Activated CD4-positive, alpha-beta T cell treated with anti-CD3 and anti-CD28 coated beads, Interleukin-2, amount 10 ng/mL, durations not matched to agents 24 days and 14 days (primary cell): Measurements from ENCODE around the gene RMDN2. TPM values are rescaled to one million over a fixed set of nuclear protein-coding genes. Genes with fewer than 3 reads are reported as not detected.

Experiments
- DNase-seq: peaks from one replicate; pipeline ENCODE4 v3.0.0; 2022
- H3K27ac Mint-ChIP-seq: one replicate; pipeline ENCODE4 v1.8.0; 2022; ENCODE audit warnings: mild to moderate bottlenecking, mixed read lengths
- H3K27me3 Mint-ChIP-seq: one replicate; pipeline ENCODE4 v1.8.0; 2022; ENCODE audit warnings: mixed read lengths
- H3K36me3 Mint-ChIP-seq: one replicate; pipeline ENCODE4 v1.8.0; 2022; ENCODE audit warnings: low read depth, mild to moderate bottlenecking, mixed read lengths
- H3K4me1 Mint-ChIP-seq: one replicate; pipeline ENCODE4 v1.8.0; 2021; ENCODE audit warnings: mixed read lengths
- H3K4me3 Mint-ChIP-seq: one replicate; pipeline ENCODE4 v1.8.0; 2022; ENCODE audit warnings: mild to moderate bottlenecking, moderate library complexity, mixed read lengths
- H3K9me3 Mint-ChIP-seq: one replicate; pipeline ENCODE4 v1.8.0; 2021; ENCODE audit warnings: mixed read lengths
- intact Hi-C: fragments of 100-400 bp; cut with micrococcal nuclease; formaldehyde crosslinking; loops from one replicate; pipeline ENCODE4 v1.15.1; 2023
- total RNA-seq: library from RNA; stranded (reverse); gene quantifications from 2 replicates; pipeline ENCODE4 v1.2.3, GENCODE V29; 2022

RMDN2 gene
- total RNA-seq, 1 donor from 2014 or later = 1.2 TPM

GRCh38 chr2:37891846-37892435 is 33.1 kb upstream of the RMDN2 start:
- H3K36me3 Mint-ChIP-seq = no peaks in the 10 kb centered on the region
- no peaks in the 10 kb centered on the region for H3K9me3 Mint-ChIP-seq
- H3K27ac Mint-ChIP-seq = peak overlapping the region; percentile 9
- H3K4me1 Mint-ChIP-seq = peaks cover 13% of the 10 kb centered on the region
- DNase-seq = no peak
- peaks cover 23% of the 10 kb centered on the region for H3K27me3 Mint-ChIP-seq
- intact Hi-C loops = loop anchor here (1.0 to 2.0 kb wide), 2 partner anchors 383 to 496 kb away; no protein-coding TSS in a partner anchor
- H3K4me3 Mint-ChIP-seq = peak overlapping the region; percentile 20

DNA sequence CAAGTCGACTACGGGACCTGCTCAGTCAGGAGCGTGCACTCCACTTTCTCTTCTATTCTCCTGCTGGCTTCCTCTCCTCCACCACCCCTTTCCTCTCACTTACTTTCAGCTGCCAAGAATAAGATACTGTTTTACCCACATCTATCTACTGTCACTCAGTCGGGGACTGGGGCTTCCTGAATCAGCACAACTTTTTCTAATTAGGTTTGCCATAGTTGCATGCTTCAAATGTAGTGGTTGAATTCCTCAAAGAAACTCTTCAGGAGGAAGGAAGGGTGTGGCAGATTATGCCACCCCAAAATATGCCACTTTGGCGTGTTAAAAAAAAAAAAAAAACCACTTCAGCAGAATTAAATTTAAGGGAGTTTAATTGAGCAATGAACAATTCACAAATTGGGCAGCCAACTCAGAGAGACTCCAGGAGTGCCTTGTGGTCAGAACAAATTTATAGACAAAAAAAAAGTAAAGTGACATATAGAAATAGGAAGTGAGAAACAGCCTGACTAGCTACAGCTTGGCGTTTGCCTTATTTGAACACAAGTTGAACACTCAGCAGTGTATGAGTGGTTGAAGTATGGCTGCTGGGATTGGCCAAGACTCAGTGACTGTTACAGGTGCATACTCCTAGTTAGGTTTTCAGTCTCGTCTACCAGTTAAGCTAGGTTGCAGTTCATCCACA is 32.5 kb upstream of the RMDN2 start:
- Mint-ChIP-seq H3K4me1 (peaks cover 13% of the 10 kb centered on the region), H3K9me3 (no peaks in the 10 kb centered on the region), H3K4me3 (peak overlapping the region; percentile 20), H3K36me3 (no peaks in the 10 kb centered on the region), H3K27me3 (peaks cover 23% of the 10 kb centered on the region), H3K27ac (peak overlapping the region; percentile 9)
- DNase-seq = no peak
- intact Hi-C loops = no loop called here

DNA sequence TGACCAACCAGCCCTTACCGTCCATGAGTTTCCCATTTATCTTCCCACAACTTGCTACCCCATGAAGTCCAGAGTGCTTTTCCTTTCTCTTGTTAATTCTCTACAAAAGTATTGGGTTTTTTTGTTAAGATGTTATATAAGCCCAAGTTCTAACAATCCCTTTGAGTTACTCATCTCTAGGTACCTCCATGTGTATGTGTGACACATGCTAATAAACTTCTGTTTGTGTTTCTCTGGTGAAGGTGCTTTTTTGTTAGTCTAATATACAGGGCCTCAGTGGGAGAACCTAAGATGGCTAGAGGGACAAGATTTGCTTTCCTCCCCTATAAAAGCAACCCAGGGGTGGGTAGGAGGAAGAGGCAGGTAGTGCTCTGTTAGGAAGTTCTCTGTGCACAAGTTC is 31.8 kb upstream of the RMDN2 start:
- Mint-ChIP-seq H3K36me3 (no peaks in the 10 kb centered on the region), H3K27ac (no peak overlapping the region), H3K9me3 (no peaks in the 10 kb centered on the region), H3K27me3 (peaks cover 18% of the 10 kb centered on the region), H3K4me3 (no peak overlapping the region), H3K4me1 (peaks cover 13% of the 10 kb centered on the region)
- DNase-seq = no peak
- intact Hi-C loops = no loop called here

DNA sequence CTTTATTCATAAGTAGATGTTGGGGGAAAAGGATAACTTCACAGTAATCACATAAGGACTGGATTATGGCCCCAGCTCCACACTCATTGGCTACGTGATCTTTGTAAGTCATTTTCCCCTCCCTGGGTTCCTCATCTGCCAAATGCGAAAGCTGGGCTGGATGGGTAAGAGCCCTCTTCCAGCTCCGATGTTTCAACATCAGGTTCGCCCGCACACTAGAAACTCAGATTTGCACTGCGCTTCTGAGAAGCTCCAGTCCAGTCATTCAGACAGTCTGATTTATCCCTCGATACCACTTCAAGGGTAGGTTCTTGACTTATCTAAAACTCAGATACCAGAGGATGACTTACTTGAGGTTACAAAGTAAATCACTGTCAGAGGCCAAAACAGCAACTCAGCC is 31.0 kb upstream of the RMDN2 start:
- Mint-ChIP-seq H3K4me3 (no peak overlapping the region), H3K27ac (no peak overlapping the region), H3K4me1 (peaks cover 13% of the 10 kb centered on the region), H3K27me3 (peaks cover 15% of the 10 kb centered on the region), H3K36me3 (no peaks in the 10 kb centered on the region), H3K9me3 (no peaks in the 10 kb centered on the region)
- no peak for DNase-seq
- intact Hi-C loops = no loop called here

- Mint-ChIP-seq H3K9me3 (no peaks in the 10 kb centered on the region), H3K4me3 (no peak overlapping the region), H3K27me3 (peaks cover 12% of the 10 kb centered on the region), H3K27ac (no peak overlapping the region), H3K36me3 (no peaks in the 10 kb centered on the region), H3K4me1 (peaks cover 13% of the 10 kb centered on the region)
- no peak for DNase-seq
- intact Hi-C loops = no loop called here
Measured at GRCh38 chr2:37894601-37895000, 30.5 kb upstream of the RMDN2 start.

- no peak for DNase-seq
- no peaks in the 10 kb centered on the region for H3K36me3 Mint-ChIP-seq
- peaks cover 9% of the 10 kb centered on the region for H3K27me3 Mint-ChIP-seq
- no peak overlapping the region for H3K27ac Mint-ChIP-seq
- H3K4me1 Mint-ChIP-seq = peaks cover 13% of the 10 kb centered on the region
- H3K4me3 Mint-ChIP-seq = no peak overlapping the region
- no peaks in the 10 kb centered on the region for H3K9me3 Mint-ChIP-seq
- intact Hi-C loops = no loop called here
Measured at GRCh38 chr2:37895140-37895539, 29.9 kb upstream of the RMDN2 start.

GRCh38 chr2:37896319-37896718 is 28.8 kb upstream of the RMDN2 start:
- H3K9me3 Mint-ChIP-seq = no peaks in the 10 kb centered on the region

GRCh38 chr2:37897511-37897910 is 27.6 kb upstream of the RMDN2 start:
- intact Hi-C loops = no loop called here
- H3K4me3 Mint-ChIP-seq = no peak overlapping the region
- no peaks in the 10 kb centered on the region for H3K36me3 Mint-ChIP-seq
- no peak overlapping the region for H3K27ac Mint-ChIP-seq
- peaks cover 6% of the 10 kb centered on the region for H3K4me1 Mint-ChIP-seq
- no peaks in the 10 kb centered on the region for H3K9me3 Mint-ChIP-seq
- H3K27me3 Mint-ChIP-seq = peaks cover 5% of the 10 kb centered on the region
- no peak for DNase-seq

More at GRCh38 chr2:37896319-37896718, 28.8 kb upstream of the RMDN2 start:
- no peak overlapping the region for H3K27ac Mint-ChIP-seq
- H3K4me1 Mint-ChIP-seq = peaks cover 13% of the 10 kb centered on the region
- H3K27me3 Mint-ChIP-seq = peaks cover 4% of the 10 kb centered on the region
- H3K4me3 Mint-ChIP-seq = no peak overlapping the region
- intact Hi-C loops = no loop called here
- H3K36me3 Mint-ChIP-seq = no peaks in the 10 kb centered on the region
- DNase-seq = no peak

GRCh38 chr2:37898448-37898847 is 26.6 kb upstream of the RMDN2 start:
- no peak for DNase-seq
- H3K9me3 Mint-ChIP-seq = no peaks in the 10 kb centered on the region
- H3K4me1 Mint-ChIP-seq = no peaks in the 10 kb centered on the region
- peaks cover 5% of the 10 kb centered on the region for H3K27me3 Mint-ChIP-seq
- intact Hi-C loops = no loop called here
- H3K4me3 Mint-ChIP-seq = no peak overlapping the region
- H3K27ac Mint-ChIP-seq = no peak overlapping the region
- no peaks in the 10 kb centered on the region for H3K36me3 Mint-ChIP-seq

DNA sequence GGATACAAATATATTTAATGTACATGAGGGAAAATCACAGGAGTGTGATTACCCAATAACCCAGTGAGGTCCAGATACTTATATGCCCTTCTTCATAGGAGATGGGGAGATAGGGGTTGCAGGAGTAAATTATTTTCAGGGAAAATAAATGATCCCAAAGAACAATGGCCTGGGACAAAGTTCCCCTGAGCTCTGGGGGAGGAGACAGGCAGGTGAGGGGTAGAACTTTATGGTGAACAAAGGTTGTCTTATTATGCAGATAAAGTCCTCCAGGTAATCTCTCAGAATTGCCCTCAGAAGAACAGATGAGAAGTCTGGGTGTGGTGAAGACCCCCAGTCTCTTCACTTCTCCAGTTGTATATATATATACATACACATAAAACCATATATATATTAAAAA is 22.1 kb upstream of the RMDN2 start:
- peaks cover 18% of the 10 kb centered on the region for H3K27me3 Mint-ChIP-seq
- no peak overlapping the region for H3K27ac Mint-ChIP-seq
- DNase-seq = no peak
- no peak overlapping the region for H3K4me3 Mint-ChIP-seq
- H3K4me1 Mint-ChIP-seq = no peaks in the 10 kb centered on the region
- no peaks in the 10 kb centered on the region for H3K9me3 Mint-ChIP-seq
- intact Hi-C loops = no loop called here
- no peaks in the 10 kb centered on the region for H3K36me3 Mint-ChIP-seq

GRCh38 chr2:37904425-37904824 is 20.7 kb upstream of the RMDN2 start:
- DNase-seq = no peak
- no peaks in the 10 kb centered on the region for H3K36me3 Mint-ChIP-seq
- intact Hi-C loops = no loop called here
- no peak overlapping the region for H3K27ac Mint-ChIP-seq
- H3K4me3 Mint-ChIP-seq = no peak overlapping the region
- no peaks in the 10 kb centered on the region for H3K9me3 Mint-ChIP-seq
- H3K27me3 Mint-ChIP-seq = peaks cover 24% of the 10 kb centered on the region
- no peaks in the 10 kb centered on the region for H3K4me1 Mint-ChIP-seq

DNA sequence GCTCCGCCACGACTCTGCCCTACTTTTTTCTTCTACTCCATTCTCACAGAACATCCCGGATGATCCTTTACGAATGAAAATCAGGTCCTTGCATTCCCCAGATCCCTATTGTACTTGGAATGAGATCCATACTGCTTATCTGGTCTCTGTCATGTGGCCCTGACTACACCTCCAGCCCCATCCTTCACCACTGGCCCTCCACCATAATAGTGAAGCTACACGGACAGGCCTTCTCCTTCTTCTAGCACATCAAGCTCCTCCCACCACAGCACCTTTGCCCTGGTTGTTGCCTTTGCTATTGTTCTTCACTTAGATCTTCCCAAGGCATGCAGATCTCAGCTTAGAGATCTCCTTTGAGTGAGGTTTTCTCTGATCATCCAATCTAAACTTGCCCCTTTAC is 20.1 kb upstream of the RMDN2 start:
- intact Hi-C loops = no loop called here
- Mint-ChIP-seq H3K36me3 (no peaks in the 10 kb centered on the region), H3K27me3 (peaks cover 24% of the 10 kb centered on the region), H3K4me3 (no peak overlapping the region), H3K9me3 (no peaks in the 10 kb centered on the region), H3K4me1 (no peaks in the 10 kb centered on the region), H3K27ac (no peak overlapping the region)
- DNase-seq = no peak

DNA sequence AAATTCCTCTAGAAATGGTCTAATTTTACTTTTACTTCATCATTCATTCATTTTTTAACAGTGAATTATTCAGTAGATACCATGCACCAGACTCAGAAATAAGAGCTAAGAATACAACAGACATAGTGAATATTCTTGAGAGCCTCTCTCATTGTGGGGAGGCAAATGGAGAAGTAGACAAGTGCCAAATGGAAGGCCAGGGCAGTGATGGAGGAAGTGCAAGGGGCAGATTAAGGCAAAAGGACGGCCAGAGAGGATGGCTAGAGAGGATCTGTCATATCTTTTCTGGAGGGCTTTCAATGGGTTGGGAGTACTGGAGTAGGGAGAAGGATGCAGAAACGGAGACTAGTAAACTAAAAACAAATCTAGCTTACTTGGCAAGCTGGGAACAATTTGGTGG is 19.0 kb upstream of the RMDN2 start:
- no peak overlapping the region for H3K27ac Mint-ChIP-seq
- H3K4me1 Mint-ChIP-seq = no peaks in the 10 kb centered on the region
- DNase-seq = no peak

DNA sequence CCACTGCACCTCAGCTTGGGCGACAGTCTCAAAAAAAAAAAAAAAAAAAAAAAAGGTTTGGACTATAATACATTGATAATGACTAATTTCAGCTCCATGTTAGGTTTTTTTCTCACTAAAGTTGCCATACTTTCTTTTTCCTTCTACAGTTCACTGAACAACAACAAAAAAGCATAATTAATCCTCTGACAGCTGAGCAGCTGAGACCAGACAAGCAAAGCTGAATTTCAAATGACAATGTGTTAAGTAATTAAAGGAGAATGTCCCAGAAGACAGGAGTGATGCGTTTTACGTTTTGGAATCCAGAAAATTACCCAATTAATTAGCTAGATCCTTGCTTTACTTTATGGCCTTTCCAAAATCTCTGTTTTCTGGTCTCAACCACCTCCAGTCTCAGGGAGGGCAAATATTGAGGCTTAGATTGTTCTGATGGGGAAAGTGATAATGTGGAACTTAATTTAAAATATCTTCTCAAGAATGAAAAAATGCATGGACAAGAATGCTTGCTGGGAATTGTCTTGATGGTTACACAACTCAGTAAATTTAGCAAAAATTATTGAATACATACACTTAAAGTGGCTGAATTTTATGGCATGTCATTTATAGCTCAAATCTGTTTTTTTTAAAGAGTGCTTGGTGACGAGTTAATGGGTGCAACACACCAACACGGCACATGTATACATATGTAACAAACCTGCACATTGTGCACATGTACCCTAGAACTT is 17.4 kb upstream of the RMDN2 start:
- H3K27me3 Mint-ChIP-seq = peaks cover 24% of the 10 kb centered on the region
- no peaks in the 10 kb centered on the region for H3K9me3 Mint-ChIP-seq
- no peak overlapping the region for H3K4me3 Mint-ChIP-seq
- DNase-seq = no peak
- no peaks in the 10 kb centered on the region for H3K36me3 Mint-ChIP-seq
- H3K4me1 Mint-ChIP-seq = no peaks in the 10 kb centered on the region
- intact Hi-C loops = no loop called here
- no peak overlapping the region for H3K27ac Mint-ChIP-seq

More for the DNA sequence above, 19.0 kb upstream of the RMDN2 start:
- intact Hi-C loops = no loop called here
- Mint-ChIP-seq H3K4me3 (no peak overlapping the region), H3K9me3 (no peaks in the 10 kb centered on the region), H3K27me3 (peaks cover 24% of the 10 kb centered on the region), H3K36me3 (no peaks in the 10 kb centered on the region)
